NCI-H2227 (cell line): ENCODE results near the gene PLTP.
"Not testable (repeated sequence)": the region's sequence is repeated elsewhere in the genome, so short reads cannot be mapped to it uniquely, and the experiment has no call there.

ENCODE experiments used
- DNase-seq: peaks from one replicate; lab custom pipeline; 2025; ENCODE audit not compliant: unreplicated experiment; lab: John Stamatoyannopoulos, UW

Gene PLTP

GRCh38 chr20:45880988-45881788, 30.8 kb downstream of the PLTP start, which contains the start of gene ZSWIM1:
ZSWIM1 (plus strand) TSS chr20:45881227; CDS start chr20:45882593, 1,366 bp downstream.
- peak; percentile 100 for DNase-seq

- DNase-seq, result no peak
These were observed 33.7 kb downstream of the PLTP start for GRCh38 chr20:45878076-45878761.

GRCh38 chr20:45874576-45874975, 37.4 kb downstream of the PLTP start:
- DNase-seq, result no peak

GRCh38 chr20:45874104-45874481, 37.9 kb downstream of the PLTP start:
- not testable (repeated sequence) for DNase-seq

- no peak for DNase-seq
These were observed 38.4 kb downstream of the PLTP start for GRCh38 chr20:45873409-45874103.

GRCh38 chr20:45872626-45873025, 39.3 kb downstream of the PLTP start:
- no peak for DNase-seq

GRCh38 chr20:45867819-45868176, 44.2 kb downstream of the PLTP start:
- no peak for DNase-seq

- no peak for DNase-seq
These were observed 44.7 kb downstream of the PLTP start for GRCh38 chr20:45867136-45867818.

GRCh38 chr20:45866454-45866853, 45.5 kb downstream of the PLTP start:
- DNase-seq, result no peak

- peak; percentile 31 for DNase-seq
These were observed 48.1 kb downstream of the PLTP start for GRCh38 chr20:45863543-45864470.

- peak; percentile 13 for DNase-seq
These were observed 50.5 kb downstream of the PLTP start for GRCh38 chr20:45861221-45862075.

- no peak for DNase-seq
These were observed 51.3 kb downstream of the PLTP start for GRCh38 chr20:45860560-45861220.

- DNase-seq, result no peak
These were observed 52.0 kb downstream of the PLTP start for GRCh38 chr20:45859916-45860315.

GRCh38 chr20:45857882-45858216, 54.1 kb downstream of the PLTP start:
- DNase-seq, result peak; percentile 58

GRCh38 chr20:45857114-45857881, 54.7 kb downstream of the PLTP start, which contains the start of the genes ACOT8 and ZSWIM3:
ACOT8 (minus strand) TSS chr20:45857392; CDS start chr20:45857315, 77 bp downstream.
ZSWIM3 (plus strand) TSS chr20:45857614; CDS start chr20:45857826, 212 bp downstream.
- peak; percentile 100 for DNase-seq

- DNase-seq, result no peak
These were observed 58.5 kb downstream of the PLTP start for GRCh38 chr20:45853484-45853883.

GRCh38 chr20:45852326-45852725, 59.6 kb downstream of the PLTP start:
- DNase-seq, result no peak

- no peak for DNase-seq
These were observed 60.5 kb downstream of the PLTP start for GRCh38 chr20:45851501-45851900.
